ENCODE measurements around the gene PIK3C2A.
"Not testable (repeated sequence)": the region's sequence is repeated elsewhere in the genome, so short reads cannot be mapped to it uniquely, and the experiment has no call there.

The PIK3C2A gene

GRCh38 chr11:17207317-17208256, at the start of gene PIK3C2A:
TSS of gene PIK3C2A (minus strand) at chr11:17207986. CDS start at chr11:17169741, 38,245 bp downstream.
- peak; percentile 98 for DNase-seq

GRCh38 chr11:17257196-17257595, 49.4 kb upstream of the PIK3C2A start:
- DNase-seq: no peak

GRCh38 chr11:17256512-17256911, 48.7 kb upstream of the PIK3C2A start:
- no peak for DNase-seq

- no peak for DNase-seq
Measured at GRCh38 chr11:17252704-17253103, 44.9 kb upstream of the PIK3C2A start.

GRCh38 chr11:17250561-17251350, 43.0 kb upstream of the PIK3C2A start:
- DNase-seq: no peak

GRCh38 chr11:17244046-17244445, 36.3 kb upstream of the PIK3C2A start:
- no peak for DNase-seq

GRCh38 chr11:17242954-17243353, 35.2 kb upstream of the PIK3C2A start:
- not testable (repeated sequence) for DNase-seq

- DNase-seq: no peak
Measured at GRCh38 chr11:17240780-17241179, 33.0 kb upstream of the PIK3C2A start.

GRCh38 chr11:17239927-17240326, 32.1 kb upstream of the PIK3C2A start:
- DNase-seq: not testable (repeated sequence)

GRCh38 chr11:17238377-17238776, 30.6 kb upstream of the PIK3C2A start:
- peak; percentile 61 for DNase-seq

- DNase-seq: no peak
Measured at GRCh38 chr11:17233101-17233500, 25.3 kb upstream of the PIK3C2A start.

GRCh38 chr11:17230867-17231851, 23.4 kb upstream of the PIK3C2A start:
- no peak for DNase-seq

GRCh38 chr11:17229481-17230152, 21.8 kb upstream of the PIK3C2A start:
- DNase-seq: no peak

GRCh38 chr11:17228186-17228925, 20.6 kb upstream of the PIK3C2A start:
- not testable (repeated sequence) for DNase-seq

GRCh38 chr11:17224727-17225126, 16.9 kb upstream of the PIK3C2A start:
- no peak for DNase-seq

- no peak for DNase-seq
Measured at GRCh38 chr11:17221968-17222367, 14.2 kb upstream of the PIK3C2A start.

- no peak for DNase-seq
Measured at GRCh38 chr11:17219016-17219415, 11.2 kb upstream of the PIK3C2A start.

- DNase-seq: no peak
Measured at GRCh38 chr11:17218403-17218802, 10.6 kb upstream of the PIK3C2A start.

GRCh38 chr11:17217401-17217800, 9.6 kb upstream of the PIK3C2A start:
- DNase-seq: no peak

- no peak for DNase-seq
Measured at GRCh38 chr11:17214338-17214737, 6.6 kb upstream of the PIK3C2A start.

GRCh38 chr11:17211286-17211685, 3.5 kb upstream of the PIK3C2A start:
- DNase-seq: no peak
